SK-N-SH (cell line): ENCODE data around the gene SLC13A4. TPM values are rescaled to one million over a fixed set of nuclear protein-coding genes. Genes with fewer than 3 reads are reported as not detected.

ENCODE experiments used
- CTCF ChIA-PET: fragments of 300-600, 350-600 bp; formaldehyde crosslinking; extraction: SDS; loops from one replicate; lab custom pipeline; 2021; lab: Yijun Ruan, JAX
- POLR2A ChIA-PET: fragments of 350-600 bp; sonication (Branson Sonifier 250); formaldehyde crosslinking; extraction: SDS; loops from one replicate; lab custom pipeline; 2020; ENCODE audit warnings: antibody characterized with exemption, inconsistent platforms; lab: Yijun Ruan, JAX
- DNase-seq: peaks from one replicate; pipeline ENCODE4 v3.0.0; 2012
- H2AFZ ChIP-seq: fragments of 200-600 bp; sonication (generic); 2 replicates; pipeline ENCODE4 v1.8.1; 2016; ENCODE audit warnings: antibody characterized with exemption, mild to moderate bottlenecking, low read depth
- H3F3A ChIP-seq: fragments of 200-600 bp; sonication (generic); replicated peaks from 2 replicates; pipeline ENCODE3; 2016; ENCODE audit warnings: antibody characterized with exemption, mild to moderate bottlenecking; ENCODE audit not compliant: insufficient read depth
- H3K27ac ChIP-seq, 2 experiments: fragments of 200-500 bp in 1 of 2; fragments of 200-600 bp in 1 of 2; sonication (Bioruptor generic) in 1 of 2; sonication (generic), shearing (Covaris generic) in 1 of 2; 2 replicates each; pipeline versions ENCODE4 v1.5.1 to v1.6.1; 2014 to 2016; ENCODE audit warnings: low read depth in 2 of 2, inconsistent platforms in 1 of 2, low read length in 1 of 2, mild to moderate bottlenecking in 1 of 2, mixed read lengths in 1 of 2
- H3K27me3 ChIP-seq: fragments of 200-600 bp; sonication (generic), shearing (Covaris generic); 2 replicates; pipeline ENCODE4 v1.6.1; 2016; ENCODE audit warnings: mixed run types; ENCODE audit not compliant: insufficient read depth
- H3K36me3 ChIP-seq, 2 experiments: fragments of 200-500 bp in 1 of 2; fragments of 200-600 bp in 1 of 2; sonication (Bioruptor generic) in 1 of 2; sonication (generic) in 1 of 2; replicated peaks in 1 of 2; 2 replicates each; pipeline versions ENCODE3 to v1.5.1; 2014 to 2016; ENCODE audit warnings: low read length in 1 of 2, mild to moderate bottlenecking in 1 of 2; ENCODE audit not compliant: insufficient read depth in 2 of 2, control insufficient read depth in 1 of 2
- H3K4me1 ChIP-seq, 2 experiments: fragments of 200-500 bp in 1 of 2; fragments of 200-600 bp in 1 of 2; sonication (Bioruptor generic) in 1 of 2; sonication (generic), shearing (Covaris generic) in 1 of 2; 2 replicates each; pipeline versions ENCODE4 v1.5.1 to v1.6.1; 2014 to 2016; ENCODE audit warnings: low read depth in 1 of 2, low read length in 1 of 2, mixed run types in 1 of 2; ENCODE audit not compliant: insufficient read depth in 2 of 2, control insufficient read depth in 1 of 2
- H3K4me2 ChIP-seq: fragments of 200-600 bp; sonication (generic), shearing (Covaris generic); 2 replicates; pipeline ENCODE4 v1.6.1; 2017; ENCODE audit warnings: mixed run types
- H3K4me3 ChIP-seq, 2 experiments: fragments of 200-500 bp in 1 of 2; fragments of 200-600 bp in 1 of 2; sonication (Bioruptor generic) in 1 of 2; sonication (generic), shearing (Covaris generic) in 1 of 2; 2 replicates each; pipeline versions ENCODE4 v1.5.1 to v1.8.1; 2014 to 2016; ENCODE audit warnings: low read depth in 2 of 2, inconsistent platforms in 1 of 2, low read length in 1 of 2, mild to moderate bottlenecking in 1 of 2, mixed read lengths in 1 of 2, moderate library complexity in 1 of 2
- H3K79me2 ChIP-seq: fragments of 200-600 bp; sonication (generic); 2 replicates; pipeline ENCODE4 v1.8.1; 2017; ENCODE audit warnings: mild to moderate bottlenecking; ENCODE audit not compliant: insufficient read depth
- H3K9ac ChIP-seq: fragments of 200-600 bp; sonication (generic); 2 replicates; pipeline ENCODE4 v1.6.1; 2017; ENCODE audit warnings: mixed run types
- H3K9me2 ChIP-seq: fragments of 200-600 bp; sonication (generic); 2 replicates; pipeline ENCODE4 v1.6.1; 2017; ENCODE audit warnings: mixed run types
- H3K9me3 ChIP-seq: fragments of 200-600 bp; sonication (generic); 2 replicates; pipeline ENCODE4 v1.6.1; 2017; ENCODE audit warnings: mixed run types, mild to moderate bottlenecking, moderate library complexity
- H4K20me1 ChIP-seq: fragments of 200-600 bp; sonication (generic); 2 replicates; pipeline ENCODE4 v1.6.1; 2017; ENCODE audit warnings: mild to moderate bottlenecking, mixed run types; ENCODE audit not compliant: insufficient read depth
- EP300 ChIP-seq, 2 experiments: IDR thresholded peaks; 2 replicates each; pipeline versions ENCODE4 v1.4.0 to v1.6.1; 2012; ENCODE audit warnings: borderline replicate concordance in 1 of 2, low read depth in 1 of 2, low read length in 1 of 2
- EZH2phosphoT487 ChIP-seq: fragments of 200-600 bp; sonication (generic); IDR thresholded peaks from 2 replicates; pipeline ENCODE4 v1.6.1; 2017; ENCODE audit warnings: low read depth, mixed run types, mild to moderate bottlenecking, antibody characterized with exemption, moderate library complexity, borderline replicate concordance
- FOXM1 ChIP-seq: IDR thresholded peaks from 2 replicates; pipeline ENCODE4 v1.4.0; 2012; ENCODE audit warnings: low read depth, mild to moderate bottlenecking
- MAX ChIP-seq: IDR thresholded peaks from 2 replicates; pipeline ENCODE4 v1.4.0; 2012; ENCODE audit warnings: low read depth
- MXI1 ChIP-seq: IDR thresholded peaks from 2 replicates; pipeline ENCODE4 v1.6.1; 2012; ENCODE audit warnings: mild to moderate bottlenecking, low read depth, low read length, improper control_type of control experiment
- NFIC ChIP-seq: IDR thresholded peaks from 2 replicates; pipeline ENCODE4 v1.4.0; 2012; ENCODE audit warnings: borderline replicate concordance
- NRF1 ChIP-seq: IDR thresholded peaks from 2 replicates; pipeline ENCODE4 v1.6.1; 2012; ENCODE audit warnings: low read depth, mild to moderate bottlenecking, low read length
- PBX3 ChIP-seq: IDR thresholded peaks from 2 replicates; pipeline ENCODE4; 2012
- POLR2AphosphoS5 ChIP-seq: IDR thresholded peaks from 2 replicates; pipeline ENCODE4 v1.6.1; 2012; ENCODE audit warnings: low read depth, low read length
- TAF1 ChIP-seq: IDR thresholded peaks from 2 replicates; pipeline ENCODE4 v1.6.1; 2012; ENCODE audit warnings: low read depth, mild to moderate bottlenecking, low read length, moderate library complexity, borderline replicate concordance
- TEAD4 ChIP-seq: IDR thresholded peaks from 2 replicates; pipeline ENCODE4 v1.4.0; 2012; ENCODE audit warnings: mild to moderate bottlenecking, borderline replicate concordance; ENCODE audit not compliant: insufficient read depth
- USF2 ChIP-seq: fragments of 150-350 bp; IDR thresholded peaks from 2 replicates; pipeline ENCODE4 v1.6.1; 2017; ENCODE audit warnings: antibody characterized with exemption, low read length, low read depth, borderline replicate concordance
- YY1 ChIP-seq: IDR thresholded peaks from 2 replicates; pipeline ENCODE4 v1.4.0; 2012; ENCODE audit warnings: low read depth, mild to moderate bottlenecking
- ZBTB33 ChIP-seq: IDR thresholded peaks from 2 replicates; pipeline ENCODE4 v1.4.0; 2012; ENCODE audit warnings: low read depth, borderline replicate concordance
- WGBS: methylation state at CpG from one replicate; pipeline ENCODE4 v1.1.6; 2017; ENCODE audit warnings: low lambda C conversion rate; 5-methylcytosine and 5-hydroxymethylcytosine counted together
- polyA plus RNA-seq, 3 experiments: library from polyadenylated mRNA; depleted of rRNA; stranded (reverse); fragments of >200 nt; gene quantifications; 2 replicates each; pipeline ENCODE4 v1.2.3, GENCODE V29; 2012
- TF ChIP-seq, protein P1 (sequence below): IDR thresholded peaks from 2 replicates; pipeline ENCODE4 v1.6.1; 2012; ENCODE audit warnings: mild to moderate bottlenecking, low read depth, low read length, moderate library complexity
- TF ChIP-seq, protein P2 (sequence below): fragments of 150-350 bp; IDR thresholded peaks from 2 replicates; pipeline ENCODE4 v1.6.1; 2016; ENCODE audit warnings: mild to moderate bottlenecking, low read depth, low read length

SLC13A4 gene
- polyA plus RNA-seq, 1 of the 3 experiments (the other 2 are of a cell fraction) = 0.30 TPM

DNA sequence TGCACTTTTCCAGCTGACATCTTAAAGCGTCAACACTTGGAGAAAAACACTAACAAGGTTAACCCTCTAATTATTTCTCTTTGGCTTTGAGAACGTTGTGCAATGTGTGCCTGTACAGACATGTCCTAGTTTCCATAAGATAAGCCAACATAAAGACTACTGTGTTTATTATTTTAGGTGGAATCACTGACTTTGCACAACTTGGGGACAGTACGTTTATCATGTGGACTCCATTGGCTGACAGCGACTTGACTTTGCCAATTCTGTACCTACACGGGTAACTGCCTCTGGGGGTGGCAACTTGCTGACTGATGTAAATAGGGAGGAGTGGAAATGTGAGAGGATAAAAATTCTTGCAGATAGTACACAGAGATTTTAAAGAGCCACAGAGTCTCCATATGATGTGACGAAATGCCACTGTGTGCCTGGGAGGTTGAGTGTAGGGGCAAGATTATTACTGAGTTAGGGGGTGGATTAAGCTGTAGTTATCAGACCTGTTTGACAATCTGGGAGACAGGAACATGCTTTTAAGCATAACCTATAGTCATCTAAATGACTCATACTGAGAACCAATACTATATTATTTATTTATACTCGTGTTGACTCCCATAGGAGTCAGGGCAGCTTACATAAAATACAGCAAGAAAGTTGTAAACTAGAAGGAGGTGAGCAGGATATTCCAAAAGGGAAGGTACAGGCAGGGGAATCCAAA, 21.0 kb downstream of the SLC13A4 start:
- peaks cover 5 to 18% of the 10 kb centered on the region in 2 experiments; a peak in 2 of 4 replicates for H3K4me1 ChIP-seq
- no peaks in the 10 kb centered on the region for H4K20me1 ChIP-seq
- H3K4me2 ChIP-seq = no peak overlapping the region
- no peaks in the 10 kb centered on the region for H3K36me3 ChIP-seq
- H2AFZ ChIP-seq = no peak overlapping the region
- no peaks in the 10 kb centered on the region for H3K9me2 ChIP-seq
- 89% methylated on average over 7 of the region's 7 CpGs for WGBS
- TF ChIP-seq PBX3 (no peak), NRF1 (no peak), TEAD4 (no peak), MAX (no peak), NFIC (no peak), MXI1 (no peak), POLR2AphosphoS5 (no peak), TAF1 (no peak), EZH2phosphoT487 (no peak), ZBTB33 (no peak), FOXM1 (no peak), EP300 (IDR thresholded peaks at IDR 0.05; ENCODE audit: borderline replicate concordance in 1 of 2, low read depth in 1 of 2, low read length in 1 of 2) (no peak), YY1 (no peak), USF2 (no peak)
- TF ChIP-seq, protein P1, sequence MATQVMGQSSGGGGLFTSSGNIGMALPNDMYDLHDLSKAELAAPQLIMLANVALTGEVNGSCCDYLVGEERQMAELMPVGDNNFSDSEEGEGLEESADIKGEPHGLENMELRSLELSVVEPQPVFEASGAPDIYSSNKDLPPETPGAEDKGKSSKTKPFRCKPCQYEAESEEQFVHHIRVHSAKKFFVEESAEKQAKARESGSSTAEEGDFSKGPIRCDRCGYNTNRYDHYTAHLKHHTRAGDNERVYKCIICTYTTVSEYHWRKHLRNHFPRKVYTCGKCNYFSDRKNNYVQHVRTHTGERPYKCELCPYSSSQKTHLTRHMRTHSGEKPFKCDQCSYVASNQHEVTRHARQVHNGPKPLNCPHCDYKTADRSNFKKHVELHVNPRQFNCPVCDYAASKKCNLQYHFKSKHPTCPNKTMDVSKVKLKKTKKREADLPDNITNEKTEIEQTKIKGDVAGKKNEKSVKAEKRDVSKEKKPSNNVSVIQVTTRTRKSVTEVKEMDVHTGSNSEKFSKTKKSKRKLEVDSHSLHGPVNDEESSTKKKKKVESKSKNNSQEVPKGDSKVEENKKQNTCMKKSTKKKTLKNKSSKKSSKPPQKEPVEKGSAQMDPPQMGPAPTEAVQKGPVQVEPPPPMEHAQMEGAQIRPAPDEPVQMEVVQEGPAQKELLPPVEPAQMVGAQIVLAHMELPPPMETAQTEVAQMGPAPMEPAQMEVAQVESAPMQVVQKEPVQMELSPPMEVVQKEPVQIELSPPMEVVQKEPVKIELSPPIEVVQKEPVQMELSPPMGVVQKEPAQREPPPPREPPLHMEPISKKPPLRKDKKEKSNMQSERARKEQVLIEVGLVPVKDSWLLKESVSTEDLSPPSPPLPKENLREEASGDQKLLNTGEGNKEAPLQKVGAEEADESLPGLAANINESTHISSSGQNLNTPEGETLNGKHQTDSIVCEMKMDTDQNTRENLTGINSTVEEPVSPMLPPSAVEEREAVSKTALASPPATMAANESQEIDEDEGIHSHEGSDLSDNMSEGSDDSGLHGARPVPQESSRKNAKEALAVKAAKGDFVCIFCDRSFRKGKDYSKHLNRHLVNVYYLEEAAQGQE = no peak
- TF ChIP-seq, protein P2, sequence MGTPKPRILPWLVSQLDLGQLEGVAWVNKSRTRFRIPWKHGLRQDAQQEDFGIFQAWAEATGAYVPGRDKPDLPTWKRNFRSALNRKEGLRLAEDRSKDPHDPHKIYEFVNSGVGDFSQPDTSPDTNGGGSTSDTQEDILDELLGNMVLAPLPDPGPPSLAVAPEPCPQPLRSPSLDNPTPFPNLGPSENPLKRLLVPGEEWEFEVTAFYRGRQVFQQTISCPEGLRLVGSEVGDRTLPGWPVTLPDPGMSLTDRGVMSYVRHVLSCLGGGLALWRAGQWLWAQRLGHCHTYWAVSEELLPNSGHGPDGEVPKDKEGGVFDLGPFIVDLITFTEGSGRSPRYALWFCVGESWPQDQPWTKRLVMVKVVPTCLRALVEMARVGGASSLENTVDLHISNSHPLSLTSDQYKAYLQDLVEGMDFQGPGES = no peak
- H3F3A ChIP-seq = peaks cover 10% of the 10 kb centered on the region
- no peak overlapping the region for H3K9ac ChIP-seq
- ChIA-PET CTCF (interaction anchor here (0.8 to 4.0 kb wide), 6 partner anchors 12 to 94 kb away, joined by 3 to 46 read pairs (median 3); no protein-coding TSS in a partner anchor), POLR2A (interaction anchor here (0.9 kb wide), 1 partner anchor 25 kb away, joined by 4 read pairs; no protein-coding TSS in a partner anchor)
- no peaks in the 10 kb centered on the region for H3K9me3 ChIP-seq
- H3K79me2 ChIP-seq = no peaks in the 10 kb centered on the region
- H3K27me3 ChIP-seq = no peaks in the 10 kb centered on the region
- no peak overlapping the region; a peak in 1 of 4 replicates for H3K27ac ChIP-seq
- no peak overlapping the region for H3K4me3 ChIP-seq
- no peak for DNase-seq
